HG03280 (cell line): ENCODE results near the gene CYP26B1.
"Not testable (repeated sequence)": the region's sequence is repeated elsewhere in the genome, so short reads cannot be mapped to it uniquely, and the experiment has no call there.

ENCODE experiments used
- ATAC-seq: cut with Tn5 transposase; IDR thresholded peaks from one replicate; pipeline ENCODE4 v1.9.1; 2021; ENCODE audit warnings: mild to moderate bottlenecking, moderate library complexity; ENCODE audit not compliant: unreplicated experiment

The CYP26B1 gene

GRCh38 chr2:72086871-72087633, 60.6 kb downstream of the CYP26B1 start:
- not testable (repeated sequence) for ATAC-seq

- no peak for ATAC-seq
Measured at GRCh38 chr2:72085513-72085912, 62.1 kb downstream of the CYP26B1 start.

GRCh38 chr2:72085036-72085435, 62.6 kb downstream of the CYP26B1 start:
- no peak for ATAC-seq

GRCh38 chr2:72084584-72084976, 63.1 kb downstream of the CYP26B1 start:
- ATAC-seq = no peak

GRCh38 chr2:72083751-72084583, 63.7 kb downstream of the CYP26B1 start:
- ATAC-seq = no peak

- no peak for ATAC-seq
Measured at GRCh38 chr2:72082887-72083286, 64.8 kb downstream of the CYP26B1 start.

- no peak for ATAC-seq
Measured at GRCh38 chr2:72082021-72082601, 65.6 kb downstream of the CYP26B1 start.

GRCh38 chr2:72081451-72081850, 66.2 kb downstream of the CYP26B1 start:
- no peak for ATAC-seq

GRCh38 chr2:72080286-72081145, 67.1 kb downstream of the CYP26B1 start:
- no peak for ATAC-seq
